Astrocyte (in vitro differentiated cells and primary cell): ENCODE measurements around the gene CATSPERB.

ENCODE experiments used
- EZH2 ChIP-seq: IDR thresholded peaks from 2 replicates; pipeline ENCODE4 v1.6.1; 2012; ENCODE audit warnings: mild to moderate bottlenecking, low read length, inconsistent platforms; ENCODE audit not compliant: insufficient read depth
- TF ChIP-seq, protein P1 (sequence below): IDR thresholded peaks from 2 replicates; pipeline ENCODE4 v1.5.1; 2011; ENCODE audit warnings: low read depth, mild to moderate bottlenecking, inconsistent platforms, low read length, moderate library complexity; ENCODE audit not compliant: insufficient read depth

DNA sequence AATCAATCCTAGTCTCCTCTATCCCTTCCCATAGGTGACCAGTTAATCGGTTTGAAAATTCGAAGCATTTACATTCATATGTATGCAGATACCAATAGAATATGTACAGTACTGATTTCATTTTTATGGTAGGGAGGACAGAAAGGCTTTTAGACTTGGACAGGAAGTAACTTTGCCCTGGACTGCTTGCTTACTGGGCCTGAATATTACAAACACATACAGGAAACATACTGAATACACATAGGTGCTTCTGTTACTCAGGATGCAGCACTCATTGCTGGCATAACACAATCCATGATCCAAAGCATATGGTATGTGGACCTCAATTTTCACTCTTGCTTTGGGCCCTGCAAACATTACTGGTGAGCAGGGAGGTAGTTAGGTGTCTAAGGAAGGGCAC is 71.1 kb downstream of the CATSPERB start:
- TF ChIP-seq, protein P1, sequence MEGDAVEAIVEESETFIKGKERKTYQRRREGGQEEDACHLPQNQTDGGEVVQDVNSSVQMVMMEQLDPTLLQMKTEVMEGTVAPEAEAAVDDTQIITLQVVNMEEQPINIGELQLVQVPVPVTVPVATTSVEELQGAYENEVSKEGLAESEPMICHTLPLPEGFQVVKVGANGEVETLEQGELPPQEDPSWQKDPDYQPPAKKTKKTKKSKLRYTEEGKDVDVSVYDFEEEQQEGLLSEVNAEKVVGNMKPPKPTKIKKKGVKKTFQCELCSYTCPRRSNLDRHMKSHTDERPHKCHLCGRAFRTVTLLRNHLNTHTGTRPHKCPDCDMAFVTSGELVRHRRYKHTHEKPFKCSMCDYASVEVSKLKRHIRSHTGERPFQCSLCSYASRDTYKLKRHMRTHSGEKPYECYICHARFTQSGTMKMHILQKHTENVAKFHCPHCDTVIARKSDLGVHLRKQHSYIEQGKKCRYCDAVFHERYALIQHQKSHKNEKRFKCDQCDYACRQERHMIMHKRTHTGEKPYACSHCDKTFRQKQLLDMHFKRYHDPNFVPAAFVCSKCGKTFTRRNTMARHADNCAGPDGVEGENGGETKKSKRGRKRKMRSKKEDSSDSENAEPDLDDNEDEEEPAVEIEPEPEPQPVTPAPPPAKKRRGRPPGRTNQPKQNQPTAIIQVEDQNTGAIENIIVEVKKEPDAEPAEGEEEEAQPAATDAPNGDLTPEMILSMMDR: no peak
- no peak for TF ChIP-seq EZH2
